Neural cell (in vitro differentiated cells): ENCODE data around the gene SPON2.

Experiments
- EP300 ChIP-seq: fragments of 450-650 bp; conservative IDR thresholded peaks from 2 replicates; pipeline ENCODE4 v1.6.1; 2014; ENCODE audit warnings: antibody characterized with exemption, mild to moderate bottlenecking, moderate library complexity; ENCODE audit not compliant: poor library complexity, severe bottlenecking
- EZH2 ChIP-seq: fragments of 200-600, 300-800 bp; shearing (Covaris generic), sonication (generic); IDR thresholded peaks from 2 replicates; pipeline ENCODE4 v1.6.1; 2014; ENCODE audit warnings: antibody characterized with exemption, low read length, borderline replicate concordance, mild to moderate bottlenecking; ENCODE audit not compliant: insufficient read depth, poor library complexity, severe bottlenecking
- POLR2AphosphoS5 ChIP-seq: IDR thresholded peaks from 2 replicates; pipeline ENCODE4 v1.6.1; 2012
- RAD21 ChIP-seq: fragments of 450-650 bp; conservative IDR thresholded peaks from 2 replicates; pipeline ENCODE4 v1.6.1; 2014; ENCODE audit warnings: antibody characterized with exemption, mild to moderate bottlenecking, moderate library complexity
- TAF1 ChIP-seq: IDR thresholded peaks from 2 replicates; pipeline ENCODE4 v1.6.1; 2012; ENCODE audit warnings: low read depth
- TF ChIP-seq, protein P1 (sequence below): fragments of 450-650 bp; IDR thresholded peaks from 2 replicates; pipeline ENCODE4 v1.5.1; 2014; ENCODE audit warnings: antibody characterized with exemption, mild to moderate bottlenecking, moderate library complexity; ENCODE audit not compliant: poor library complexity, severe bottlenecking

DNA sequence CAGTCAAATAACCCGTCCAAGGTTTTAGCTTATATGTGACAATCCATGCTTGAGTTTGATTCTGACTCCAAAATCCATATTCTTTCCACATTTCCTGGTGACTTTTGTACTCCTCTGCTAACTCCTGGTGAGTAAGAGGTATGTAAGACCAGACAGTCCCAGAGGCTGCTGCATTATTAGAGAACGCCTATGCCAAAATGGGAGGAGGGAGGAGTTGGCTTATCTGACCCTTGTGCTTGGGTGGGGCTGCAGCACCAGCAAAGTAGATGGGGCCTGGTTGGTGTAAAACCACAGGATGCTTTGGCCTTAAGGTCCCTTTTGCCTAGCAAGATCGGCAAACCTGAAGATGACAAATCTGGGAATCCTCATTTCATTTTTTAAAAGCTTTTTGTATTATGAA lies 49.9 kb downstream of the SPON2 start:
- TF ChIP-seq, protein P1, sequence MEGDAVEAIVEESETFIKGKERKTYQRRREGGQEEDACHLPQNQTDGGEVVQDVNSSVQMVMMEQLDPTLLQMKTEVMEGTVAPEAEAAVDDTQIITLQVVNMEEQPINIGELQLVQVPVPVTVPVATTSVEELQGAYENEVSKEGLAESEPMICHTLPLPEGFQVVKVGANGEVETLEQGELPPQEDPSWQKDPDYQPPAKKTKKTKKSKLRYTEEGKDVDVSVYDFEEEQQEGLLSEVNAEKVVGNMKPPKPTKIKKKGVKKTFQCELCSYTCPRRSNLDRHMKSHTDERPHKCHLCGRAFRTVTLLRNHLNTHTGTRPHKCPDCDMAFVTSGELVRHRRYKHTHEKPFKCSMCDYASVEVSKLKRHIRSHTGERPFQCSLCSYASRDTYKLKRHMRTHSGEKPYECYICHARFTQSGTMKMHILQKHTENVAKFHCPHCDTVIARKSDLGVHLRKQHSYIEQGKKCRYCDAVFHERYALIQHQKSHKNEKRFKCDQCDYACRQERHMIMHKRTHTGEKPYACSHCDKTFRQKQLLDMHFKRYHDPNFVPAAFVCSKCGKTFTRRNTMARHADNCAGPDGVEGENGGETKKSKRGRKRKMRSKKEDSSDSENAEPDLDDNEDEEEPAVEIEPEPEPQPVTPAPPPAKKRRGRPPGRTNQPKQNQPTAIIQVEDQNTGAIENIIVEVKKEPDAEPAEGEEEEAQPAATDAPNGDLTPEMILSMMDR: no peak
- TF ChIP-seq POLR2AphosphoS5 (no peak), EZH2 (no peak), EP300 (no peak), RAD21 (no peak), TAF1 (no peak)
